ENCODE measurements around the gene RPL15. TPM values are rescaled to one million over a fixed set of nuclear protein-coding genes. Genes with fewer than 3 reads are reported as not detected.
"Not testable (repeated sequence)": the region's sequence is repeated elsewhere in the genome, so short reads cannot be mapped to it uniquely, and the experiment has no call there.

Gene RPL15
- total and polyA plus RNA-seq, 2 of the 8 experiments (the other 6 are each of a cell fraction or from before 2014, with no cell fraction given): 2,819 to 6,473 TPM

- TF ChIP-seq SP4 (IDR thresholded peaks at IDR 0.05; ENCODE audit: low read length) (no peak), BACH1 (IDR thresholded peaks at IDR 0.05; ENCODE audit: low read length) (no peak), BRCA1 (IDR thresholded peaks at IDR 0.05; ENCODE audit: low read depth, low read length) (no peak), SIX5 (IDR thresholded peaks at IDR 0.05; ENCODE audit: low read depth, low read length) (no peak), TEAD4 (IDR thresholded peaks at IDR 0.05; ENCODE audit: low read depth, low read length) (no peak), TAF1 (IDR thresholded peaks at IDR 0.05; ENCODE audit: low read depth, low read length) (no peak), EP300 (IDR thresholded peaks at IDR 0.05; ENCODE audit: borderline replicate concordance in 1 of 2, low read depth in 2 of 2, low read length in 2 of 2) (no peak)
- TF ChIP-seq, protein P1, sequence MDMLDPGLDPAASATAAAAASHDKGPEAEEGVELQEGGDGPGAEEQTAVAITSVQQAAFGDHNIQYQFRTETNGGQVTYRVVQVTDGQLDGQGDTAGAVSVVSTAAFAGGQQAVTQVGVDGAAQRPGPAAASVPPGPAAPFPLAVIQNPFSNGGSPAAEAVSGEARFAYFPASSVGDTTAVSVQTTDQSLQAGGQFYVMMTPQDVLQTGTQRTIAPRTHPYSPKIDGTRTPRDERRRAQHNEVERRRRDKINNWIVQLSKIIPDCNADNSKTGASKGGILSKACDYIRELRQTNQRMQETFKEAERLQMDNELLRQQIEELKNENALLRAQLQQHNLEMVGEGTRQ (IDR thresholded peaks at IDR 0.05; ENCODE audit: low read length): no peak
Measured at GRCh38 chr3:23911397-23911796, 5.5 kb upstream of the RPL15 start (continued).

DNA sequence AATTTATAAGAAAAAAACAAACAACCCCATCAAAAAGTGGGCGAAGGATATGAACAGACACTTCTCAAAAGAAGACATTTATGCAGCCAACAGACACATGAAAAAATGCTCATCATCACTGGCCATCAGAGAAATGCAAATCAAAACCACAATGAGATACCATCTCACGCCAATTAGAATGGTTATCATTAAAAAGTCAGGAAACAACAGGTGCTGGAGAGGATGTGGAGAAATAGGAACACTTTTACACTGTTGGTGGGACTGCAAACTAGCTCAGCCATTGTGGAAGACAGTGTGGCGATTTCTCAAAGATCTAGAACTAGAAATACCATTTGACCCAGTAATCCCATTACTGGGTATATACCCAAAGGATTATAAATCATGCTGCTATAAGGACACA, 4.6 kb upstream of the RPL15 start:
- not testable (repeated sequence) for H3K4me1 ChIP-seq (replicated peaks in 1 of 4; ENCODE audit: control insufficient read depth in 3 of 4, insufficient read depth in 4 of 4, low read length in 3 of 4); H2BK120ac ChIP-seq (replicated peaks; ENCODE audit: low read depth, low read length); H3K9me3 ChIP-seq (ENCODE audit: insufficient read depth in 2 of 2, low read depth in 1 of 2, low read length in 1 of 2); H2BK20ac ChIP-seq (ENCODE audit: low read length); FAIRE-seq; DNase-seq (ENCODE audit: low read depth in 1 of 2, low spot score in 2 of 2); H2AFZ ChIP-seq (ENCODE audit: low read length); H3K27me3 ChIP-seq (replicated peaks in 1 of 4; ENCODE audit: control insufficient read depth in 3 of 4, extremely low read depth in 1 of 4, insufficient read depth in 3 of 4, low read length in 3 of 4); H3K27ac ChIP-seq (ENCODE audit: low read depth, low read length); H3K18ac ChIP-seq (ENCODE audit: extremely low read depth, low read length); H4K20me1 ChIP-seq (replicated peaks in 1 of 2; ENCODE audit: control insufficient read depth in 1 of 2, insufficient read depth in 2 of 2, low read length in 2 of 2); H2AK5ac ChIP-seq (ENCODE audit: low read depth, low read length); H3K23ac ChIP-seq (ENCODE audit: insufficient read length); H2BK12ac ChIP-seq (ENCODE audit: low read depth, low read length); H2BK5ac ChIP-seq (ENCODE audit: low read depth, low read length); H3K14ac ChIP-seq (ENCODE audit: insufficient read length); H4K5ac ChIP-seq (ENCODE audit: insufficient read length, low read depth, low read length); H3K4me3 ChIP-seq (ENCODE audit: extremely low read depth in 1 of 4, insufficient read depth in 2 of 4, low read depth in 3 of 4, low read length in 4 of 4); H2BK15ac ChIP-seq (ENCODE audit: low read length); H3K4ac ChIP-seq (replicated peaks; ENCODE audit: insufficient read length, low read depth, low read length); H3K9ac ChIP-seq (replicated peaks in 1 of 4; ENCODE audit: extremely low read depth in 1 of 4, low read depth in 3 of 4, low read length in 3 of 4); H4K8ac ChIP-seq (ENCODE audit: extremely low read depth, insufficient read depth, low read length); H4K91ac ChIP-seq (replicated peaks; ENCODE audit: insufficient read length, low read length); H3K79me1 ChIP-seq (ENCODE audit: low read depth, low read length); H3K56ac ChIP-seq (replicated peaks; ENCODE audit: insufficient read length, low read depth, low read length); H3K4me2 ChIP-seq (ENCODE audit: insufficient read depth in 1 of 2, low read depth in 2 of 2, low read length in 2 of 2)
- POLR2A ChIA-PET (ENCODE audit: partially characterized antibody): interaction anchor here (1.5 kb wide), 1 partner anchor 20 kb away, joined by 3 read pairs; no protein-coding TSS in a partner anchor
- CTCF ChIA-PET (ENCODE audit: partially characterized antibody): interaction anchor here (2.3 kb wide), 1 partner anchor 24 kb away, joined by 6 read pairs; no protein-coding TSS in a partner anchor
- WGBS, 2 experiments (ENCODE audit: extremely low coverage in 1 of 2, insufficient coverage in 1 of 2, insufficient read length in 1 of 2, insufficient replicate concordance in 2 of 2, low coverage in 1 of 2, low lambda C conversion rate in 2 of 2, missing lambda C conversion rate in 1 of 2): 87% methylated on average over 3 of the region's 3 CpGs; no CpG with 5 or more reads in 1 of the 2 experiments
- H3K79me2 ChIP-seq (ENCODE audit: control insufficient read depth in 1 of 2, insufficient read depth in 2 of 2, low read length in 2 of 2): peaks cover 0 to 41% of the 10 kb centered on the region in 2 experiments; a peak in 3 of 4 replicates
- peaks cover 0 to 17% (median 6%) of the 10 kb centered on the region in 4 experiments; a peak in 4 of 8 replicates for H3K36me3 ChIP-seq (ENCODE audit: control insufficient read depth in 2 of 4, insufficient read depth in 4 of 4, low read length in 3 of 4)
- peaks cover 12% of the 10 kb centered on the region for H3K23me2 ChIP-seq (ENCODE audit: low read depth, low read length)

Measured in H1 (cell line).